BJ (cell line): ENCODE data around the gene FBXW2. TPM values are rescaled to one million over a fixed set of nuclear protein-coding genes. Genes with fewer than 3 reads are reported as not detected.

ENCODE experiments used
- CTCF ChIA-PET: fragments of 350-600 bp; formaldehyde crosslinking; extraction: SDS; loops from one replicate; lab custom pipeline; 2021; ENCODE audit warnings: antibody characterized with exemption, inconsistent platforms; lab: Yijun Ruan, JAX
- POLR2A ChIA-PET: fragments of 300-600 bp; sonication (Branson Sonifier 250); formaldehyde crosslinking; extraction: SDS; loops from one replicate; lab custom pipeline; 2021; ENCODE audit warnings: antibody characterized with exemption; lab: Charles Lee
- DNase-seq: peaks from one replicate; pipeline ENCODE4 v3.0.0-alpha.2; 2011; ENCODE audit warnings: low read depth
- H3K27me3 ChIP-seq: 2 replicates; pipeline ENCODE4 v1.6.0; 2011; ENCODE audit warnings: low read length; ENCODE audit not compliant: control insufficient read depth, insufficient read depth
- H3K36me3 ChIP-seq: 2 replicates; pipeline ENCODE4 v1.5.1; 2011; ENCODE audit warnings: low read length; ENCODE audit not compliant: control insufficient read depth, insufficient read depth
- H3K4me3 ChIP-seq: 2 replicates; pipeline ENCODE4 v1.5.1; 2011; ENCODE audit warnings: low read depth, mild to moderate bottlenecking, control low read depth, low read length
- polyA plus RNA-seq: library from polyadenylated mRNA; depleted of rRNA; stranded (reverse); fragments of >200 nt; gene quantifications from 2 replicates; pipeline ENCODE4 v1.2.3, GENCODE V29; 2011
- TF ChIP-seq, protein P1 (sequence below): IDR thresholded peaks from 2 replicates; pipeline ENCODE4 v1.5.1; 2011; ENCODE audit warnings: low read depth, mild to moderate bottlenecking, control low read depth, inconsistent platforms, low read length, moderate library complexity; ENCODE audit not compliant: insufficient read depth

FBXW2 gene
- polyA plus RNA-seq, 1 experiment, result 40.8 TPM

DNA sequence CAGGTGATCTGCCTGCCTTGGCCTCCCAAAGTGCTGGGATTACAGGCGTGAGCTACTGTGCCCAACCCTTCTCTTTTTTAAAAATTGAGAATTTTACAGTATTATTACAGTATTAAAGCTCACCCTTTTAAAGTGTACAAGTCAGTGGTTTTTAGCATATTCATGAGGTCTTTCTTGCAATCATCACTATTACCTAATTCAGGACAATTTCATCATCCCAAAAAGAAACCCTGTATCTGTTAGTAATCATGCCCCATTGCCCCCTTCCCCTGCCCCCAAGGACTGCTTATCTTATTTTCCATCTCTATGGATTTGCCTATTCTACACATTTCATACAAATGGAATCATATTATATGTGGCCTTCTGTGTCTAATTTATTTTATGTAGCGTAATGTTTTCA lies 56.3 kb downstream of the FBXW2 start:
- POLR2A ChIA-PET, result no interaction called here
- DNase-seq, result no peak
- CTCF ChIA-PET, result interaction anchor here (0.9 to 2.2 kb wide), 2 partner anchors 8 to 117 kb away, joined by 3 to 5 read pairs; no protein-coding TSS in a partner anchor
- Histone ChIP-seq H3K36me3 (no peaks in the 10 kb centered on the region), H3K27me3 (no peaks in the 10 kb centered on the region), H3K4me3 (no peak overlapping the region)
- TF ChIP-seq, protein P1, sequence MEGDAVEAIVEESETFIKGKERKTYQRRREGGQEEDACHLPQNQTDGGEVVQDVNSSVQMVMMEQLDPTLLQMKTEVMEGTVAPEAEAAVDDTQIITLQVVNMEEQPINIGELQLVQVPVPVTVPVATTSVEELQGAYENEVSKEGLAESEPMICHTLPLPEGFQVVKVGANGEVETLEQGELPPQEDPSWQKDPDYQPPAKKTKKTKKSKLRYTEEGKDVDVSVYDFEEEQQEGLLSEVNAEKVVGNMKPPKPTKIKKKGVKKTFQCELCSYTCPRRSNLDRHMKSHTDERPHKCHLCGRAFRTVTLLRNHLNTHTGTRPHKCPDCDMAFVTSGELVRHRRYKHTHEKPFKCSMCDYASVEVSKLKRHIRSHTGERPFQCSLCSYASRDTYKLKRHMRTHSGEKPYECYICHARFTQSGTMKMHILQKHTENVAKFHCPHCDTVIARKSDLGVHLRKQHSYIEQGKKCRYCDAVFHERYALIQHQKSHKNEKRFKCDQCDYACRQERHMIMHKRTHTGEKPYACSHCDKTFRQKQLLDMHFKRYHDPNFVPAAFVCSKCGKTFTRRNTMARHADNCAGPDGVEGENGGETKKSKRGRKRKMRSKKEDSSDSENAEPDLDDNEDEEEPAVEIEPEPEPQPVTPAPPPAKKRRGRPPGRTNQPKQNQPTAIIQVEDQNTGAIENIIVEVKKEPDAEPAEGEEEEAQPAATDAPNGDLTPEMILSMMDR, result no peak

DNA sequence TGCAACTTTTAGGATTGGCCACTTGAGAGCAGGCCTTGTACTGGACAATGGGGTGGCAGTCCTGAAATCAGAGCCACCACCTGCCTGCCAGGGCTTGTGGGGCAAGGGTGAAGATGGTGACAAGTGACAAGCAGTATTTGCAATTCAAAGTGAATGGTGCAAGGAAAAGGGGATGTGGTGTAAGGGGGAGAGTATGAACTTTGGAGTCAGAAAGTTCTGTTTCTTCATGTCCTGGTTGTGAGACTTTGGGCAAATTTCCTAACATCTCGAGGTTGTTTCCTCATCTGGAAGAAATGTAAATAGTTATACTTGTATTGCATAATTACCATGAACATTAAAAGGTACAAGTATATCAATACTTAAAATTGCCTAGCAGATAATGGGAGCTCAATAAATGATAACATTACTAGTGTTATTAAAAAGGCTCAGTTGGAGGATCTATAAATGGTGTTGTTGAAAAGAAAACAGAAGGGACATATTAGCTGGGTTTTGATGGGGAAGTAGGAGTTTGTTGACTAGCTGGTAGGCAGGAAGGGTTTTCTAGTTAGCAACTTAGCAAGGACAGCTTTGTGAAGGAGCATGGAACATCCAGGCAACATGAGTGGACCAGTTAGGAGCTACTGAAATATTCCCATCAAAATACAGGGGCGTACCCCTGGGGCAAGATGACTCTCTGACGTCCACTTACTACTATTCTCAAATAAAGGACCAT lies 57.6 kb downstream of the FBXW2 start:
- Histone ChIP-seq H3K27me3 (no peaks in the 10 kb centered on the region), H3K4me3 (no peak overlapping the region), H3K36me3 (no peaks in the 10 kb centered on the region)
- no peak for DNase-seq
- ChIA-PET POLR2A (interaction anchor here (0.6 kb wide), 1 partner anchor 20 kb away, joined by 4 read pairs; no protein-coding TSS in a partner anchor), CTCF (interaction anchor here (0.6 to 2.2 kb wide), 5 partner anchors 9 to 463 kb away, joined by 3 to 6 read pairs (median 4); no protein-coding TSS in a partner anchor)
- TF ChIP-seq, protein P1, result no peak

- no peaks in the 10 kb centered on the region for H3K36me3 ChIP-seq
- ChIA-PET CTCF (interaction anchor here (1.4 to 2.2 kb wide), 3 partner anchors 10 to 325 kb away, joined by 4 to 6 read pairs (median 5); no protein-coding TSS in a partner anchor), POLR2A (no interaction called here)
- TF ChIP-seq, protein P1, result no peak
- H3K4me3 ChIP-seq, result no peak overlapping the region
- no peaks in the 10 kb centered on the region for H3K27me3 ChIP-seq
- DNase-seq, result no peak
Observed at GRCh38 chr9:120734607-120735410, 58.4 kb downstream of the FBXW2 start.

GRCh38 chr9:120733190-120733589 lies 60.0 kb downstream of the FBXW2 start:
- POLR2A ChIA-PET, result no interaction called here
- Histone ChIP-seq H3K27me3 (no peaks in the 10 kb centered on the region), H3K36me3 (no peaks in the 10 kb centered on the region), H3K4me3 (no peak overlapping the region)
- TF ChIP-seq, protein P1, result no peak
- CTCF ChIA-PET, result interaction anchor here (1.1 kb wide), 1 partner anchor 9 kb away, joined by 3 read pairs; no protein-coding TSS in a partner anchor
- no peak for DNase-seq
